Pancreas (tissue), 10 donors: Measurements from ENCODE around the gene CAPN13. TPM values are rescaled to one million over a fixed set of nuclear protein-coding genes. Genes with fewer than 3 reads are reported as not detected.

Experiments used
- ATAC-seq, 4 donors: fragments of 200-7000 bp; cut with Tn5 transposase; one replicate each; pipeline versions ENCODE4 v1.8.0 to v1.9.1; 2020; ENCODE audit warnings: mild to moderate bottlenecking in 4 of 4, moderate library complexity in 4 of 4
- DNase-seq, 6 donors: peaks; one replicate each; pipeline ENCODE4 v3.0.0-alpha.2; 2020
- FAIRE-seq: peaks from 2 replicates; lab custom pipeline; 2012; peaks lifted over from hg19 to GRCh38; lab: Jason Lieb, UNC
- H3K27ac ChIP-seq, 4 donors: fragments of 200-600 bp; sonication (generic); 1 replicate in 3 of 4; 2 replicates in 1 of 4; pipeline versions ENCODE4 v1.5.0 to v1.8.0; 2020
- H3K27me3 ChIP-seq, 4 donors: fragments of 200-600 bp; one replicate each; pipeline ENCODE4 v1.8.0; 2021
- H3K36me3 ChIP-seq, 3 donors: fragments of 200-600 bp; sonication (generic) in 1 of 3; one replicate each; pipeline versions ENCODE4 v1.5.0 to v1.8.0; 2020 to 2021
- H3K4me1 ChIP-seq, 3 donors: fragments of 200-600 bp; one replicate each; pipeline ENCODE4 v1.8.0; 2021
- H3K4me3 ChIP-seq, 4 donors: fragments of 200-600 bp; sonication (generic) in 2 of 4; one replicate each; pipeline versions ENCODE4 v1.5.0 to v1.8.0; 2020 to 2021
- H3K9me3 ChIP-seq, 4 donors: fragments of 200-600 bp; one replicate each; pipeline ENCODE4 v1.8.0; 2021
- WGBS, 2 donors: extraction: QIAGEN DNeasy Blood & Tissue Kit; methylation state at CpG; one replicate each; pipeline ENCODE4 v1.1.7; 2013; 5-methylcytosine and 5-hydroxymethylcytosine counted together
- intact Hi-C, 3 donors: fragments of 100-400 bp; cut with DNase I; formaldehyde crosslinking; loops; one replicate each; pipeline versions ENCODE4 v1.11.1 to v1.14.2; 2022
- polyA plus RNA-seq, 2 donors: library from polyadenylated mRNA; stranded (reverse); fragments of 200-250 nt; gene quantifications; one replicate each; pipeline ENCODE4 v1.2.3, GENCODE V29; 2013
- total RNA-seq, 6 donors: library from RNA; stranded (reverse); fragmentation: NEBNext Ultra II Directional in 4 of 6; extraction: Animal tissue kit (Norgen Biotek cat#: 25700) in 4 of 6; gene quantifications; one replicate each; pipeline versions ENCODE4 v1.2.1 to v1.2.4, GENCODE V29; 2021 to 2023
- TF ChIP-seq, protein P1 (sequence below), 4 donors: fragments of 200-600 bp; sonication (generic) in 3 of 4; IDR thresholded peaks; one replicate each; pipeline versions ENCODE4 v1.5.0 to v1.8.0; 2021; ENCODE audit warnings: antibody characterized with exemption in 4 of 4
- donor health status: healthy with polysubstance abuse.
- donor health status: DM: no; HTN: no; CAD: no; lungs with moderate emphysema.
- donor health status: DM: no; HTN: no; CAD: no.
- donor health status: control.
- donor health status: control.
- donor health status: Bipolar disorder and iron deficiency.
- donor health status: DM: yes; HTN: yes; CAD: no.
- donor health status: DM: no; HTN: no; CAD: no.
- donor health status: DM: no; HTN: no; CAD: no.
- donor health status: DM: yes; HTN: yes; CAD: no.

Gene CAPN13
- total and polyA plus RNA-seq, 8 donors: 2.7 to 18.3 (median 6.5) TPM

DNA sequence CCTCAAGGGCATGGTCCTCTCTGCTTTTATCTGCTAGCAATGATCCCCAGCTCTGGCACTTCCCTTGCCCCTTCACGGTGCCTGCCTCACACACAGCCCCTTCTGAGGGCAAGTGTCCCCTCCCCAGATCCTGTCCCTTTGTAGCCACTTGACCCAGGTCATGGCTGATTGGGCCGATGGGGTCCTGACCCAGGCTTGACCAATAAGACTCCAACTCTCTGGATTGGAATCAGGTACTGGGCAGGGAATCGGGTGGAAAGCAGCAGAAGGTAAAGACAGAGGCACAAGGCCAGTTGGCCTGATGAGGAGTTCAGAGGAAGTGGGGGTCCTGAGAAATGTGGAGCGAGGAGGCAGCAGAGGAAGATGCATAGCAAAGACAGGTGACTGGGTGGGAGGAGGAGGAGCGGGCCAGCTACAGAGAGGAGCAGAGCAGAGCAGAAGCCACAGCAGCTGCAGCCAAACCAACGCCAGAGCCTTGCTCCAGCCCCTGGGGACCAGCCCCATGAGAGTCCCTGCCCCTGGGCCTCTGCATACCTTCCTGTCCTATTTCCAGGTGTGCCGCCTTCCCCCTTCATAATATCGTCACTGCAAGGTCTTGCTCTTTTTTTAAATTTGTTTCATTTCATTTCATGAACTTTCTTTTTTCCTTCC lies 39.1 kb downstream of the CAPN13 start:
- DNase-seq (no peak), ATAC-seq (no peak), FAIRE-seq (no peak)
- intact Hi-C loops: no loop called here
- TF ChIP-seq, protein P1, sequence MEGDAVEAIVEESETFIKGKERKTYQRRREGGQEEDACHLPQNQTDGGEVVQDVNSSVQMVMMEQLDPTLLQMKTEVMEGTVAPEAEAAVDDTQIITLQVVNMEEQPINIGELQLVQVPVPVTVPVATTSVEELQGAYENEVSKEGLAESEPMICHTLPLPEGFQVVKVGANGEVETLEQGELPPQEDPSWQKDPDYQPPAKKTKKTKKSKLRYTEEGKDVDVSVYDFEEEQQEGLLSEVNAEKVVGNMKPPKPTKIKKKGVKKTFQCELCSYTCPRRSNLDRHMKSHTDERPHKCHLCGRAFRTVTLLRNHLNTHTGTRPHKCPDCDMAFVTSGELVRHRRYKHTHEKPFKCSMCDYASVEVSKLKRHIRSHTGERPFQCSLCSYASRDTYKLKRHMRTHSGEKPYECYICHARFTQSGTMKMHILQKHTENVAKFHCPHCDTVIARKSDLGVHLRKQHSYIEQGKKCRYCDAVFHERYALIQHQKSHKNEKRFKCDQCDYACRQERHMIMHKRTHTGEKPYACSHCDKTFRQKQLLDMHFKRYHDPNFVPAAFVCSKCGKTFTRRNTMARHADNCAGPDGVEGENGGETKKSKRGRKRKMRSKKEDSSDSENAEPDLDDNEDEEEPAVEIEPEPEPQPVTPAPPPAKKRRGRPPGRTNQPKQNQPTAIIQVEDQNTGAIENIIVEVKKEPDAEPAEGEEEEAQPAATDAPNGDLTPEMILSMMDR (IDR thresholded peaks at IDR 0.05): no peak
- H3K27me3 ChIP-seq: no peaks in the 10 kb centered on the region
- H3K36me3 ChIP-seq: no peaks in the 10 kb centered on the region
- no peak overlapping the region for H3K27ac ChIP-seq
- 79 to 86% methylated on average over 8 of the region's 8 CpGs for WGBS, 2 donors
- H3K9me3 ChIP-seq: no peaks in the 10 kb centered on the region
- H3K4me3 ChIP-seq: no peak overlapping the region
- H3K4me1 ChIP-seq: no peaks in the 10 kb centered on the region

GRCh38 chr2:30766666-30767065 lies 40.6 kb downstream of the CAPN13 start:
- WGBS, 2 donors: 53 to 82% methylated on average over 3 of the region's 3 CpGs
- TF ChIP-seq, protein P1 (IDR thresholded peaks at IDR 0.05): no peak
- no peaks in the 10 kb centered on the region for H3K9me3 ChIP-seq
- H3K36me3 ChIP-seq: no peaks in the 10 kb centered on the region
- no peaks in the 10 kb centered on the region for H3K27me3 ChIP-seq
- intact Hi-C loops: no loop called here
- no peak overlapping the region for H3K27ac ChIP-seq
- no peak for FAIRE-seq
- H3K4me3 ChIP-seq: no peak overlapping the region
- DNase-seq: no peak
- ATAC-seq: no peak
- H3K4me1 ChIP-seq: no peaks in the 10 kb centered on the region

DNA sequence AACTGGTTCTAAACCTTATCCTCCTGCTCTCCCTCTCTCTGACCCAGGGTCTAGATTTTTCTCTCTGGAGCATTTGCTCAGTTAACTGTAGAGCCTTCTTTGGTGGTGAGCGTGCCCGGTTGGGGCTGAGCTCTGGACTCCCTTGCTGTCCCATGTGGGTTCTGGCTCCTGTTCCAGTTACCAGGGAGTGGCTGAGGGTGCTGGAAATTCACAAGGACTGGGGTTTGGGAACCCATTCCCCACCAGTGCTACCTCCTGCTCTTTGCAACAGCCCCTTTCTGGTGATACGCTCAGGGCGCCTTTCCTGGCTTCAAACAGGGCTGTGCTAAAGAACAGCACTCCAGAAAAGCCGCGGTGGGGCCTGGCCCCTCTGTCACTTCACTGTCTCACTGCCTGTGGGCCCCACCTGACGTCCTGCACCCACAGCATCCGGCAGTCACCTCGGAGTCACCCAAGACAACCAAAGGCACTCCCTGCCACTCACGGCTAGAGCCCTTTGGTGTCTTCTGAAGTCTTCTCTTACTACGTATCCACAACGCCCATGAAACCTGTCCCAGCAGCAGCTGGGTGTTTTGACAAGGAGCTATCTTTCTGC lies 41.3 kb downstream of the CAPN13 start:
- H3K9me3 ChIP-seq: no peaks in the 10 kb centered on the region
- H3K4me3 ChIP-seq: no peak overlapping the region
- TF ChIP-seq, protein P1 (IDR thresholded peaks at IDR 0.05): no peak
- H3K27me3 ChIP-seq: no peaks in the 10 kb centered on the region
- WGBS, 2 donors: 70 to 82% methylated on average over 12 of the region's 12 CpGs
- FAIRE-seq (no peak), ATAC-seq (no peak), DNase-seq (no peak)
- no peak overlapping the region for H3K27ac ChIP-seq
- H3K4me1 ChIP-seq: no peaks in the 10 kb centered on the region
- intact Hi-C loops: no loop called here
- no peaks in the 10 kb centered on the region for H3K36me3 ChIP-seq

GRCh38 chr2:30765191-30765590 lies 42.1 kb downstream of the CAPN13 start:
- DNase-seq (no peak), ATAC-seq (no peak), FAIRE-seq (no peak)
- Histone ChIP-seq H3K4me3 (no peak overlapping the region), H3K36me3 (no peaks in the 10 kb centered on the region), H3K9me3 (no peaks in the 10 kb centered on the region), H3K4me1 (no peaks in the 10 kb centered on the region), H3K27ac (no peak overlapping the region), H3K27me3 (no peaks in the 10 kb centered on the region)
- TF ChIP-seq, protein P1 (IDR thresholded peaks at IDR 0.05): no peak
- intact Hi-C loops: no loop called here
- 78 to 86% methylated on average over 4 of the region's 4 CpGs for WGBS, 2 donors
